Measurements from ENCODE around the gene DIDO1. TPM values are rescaled to one million over a fixed set of nuclear protein-coding genes. Genes with fewer than 3 reads are reported as not detected.

DIDO1 gene
- total RNA-seq, 1 donor = 66.5 TPM

DNA sequence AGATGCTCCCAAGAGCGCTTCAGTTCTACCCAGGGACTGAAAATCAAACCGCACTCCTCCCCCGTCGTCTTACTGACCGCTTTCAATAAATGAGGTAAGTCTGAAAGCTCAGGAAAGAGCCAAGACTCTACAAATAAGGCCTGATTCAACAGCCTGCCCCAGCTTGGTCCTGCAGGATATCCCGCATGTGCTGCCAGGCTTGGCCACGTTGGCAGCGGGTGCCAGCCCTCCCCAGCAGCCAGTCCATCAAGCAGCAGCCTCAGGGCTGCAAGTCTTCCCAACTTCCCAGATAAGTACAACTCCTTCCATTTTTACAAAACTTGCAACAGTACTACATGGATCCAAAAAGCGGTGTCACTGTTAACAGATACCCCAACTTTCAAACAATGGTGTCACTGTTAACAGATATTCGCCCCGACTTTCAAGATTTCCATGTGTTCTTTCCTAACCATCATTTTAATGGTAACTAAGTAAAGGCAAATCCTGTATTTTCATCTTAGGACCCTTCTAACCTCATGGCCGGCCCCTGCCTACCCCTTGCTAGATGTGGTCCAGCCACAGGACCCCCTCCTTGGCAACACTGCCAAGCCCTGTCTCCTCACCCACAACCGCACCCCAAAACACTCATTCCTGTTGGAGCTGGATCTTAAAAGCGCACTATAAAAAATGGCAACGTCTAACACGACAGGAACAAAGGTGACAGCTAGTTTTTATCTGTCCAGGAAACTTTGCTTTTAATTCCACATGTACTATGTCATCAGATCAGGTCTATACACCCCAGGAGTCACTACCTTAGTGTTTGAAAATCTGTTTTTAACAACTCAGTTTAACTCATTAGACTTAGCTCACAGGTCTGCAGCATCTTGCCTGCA lies 28.0 kb downstream of the DIDO1 start:
- no peak for DNase-seq (ENCODE audit: low read depth in 2 of 3, low spot score in 2 of 3)

DNA sequence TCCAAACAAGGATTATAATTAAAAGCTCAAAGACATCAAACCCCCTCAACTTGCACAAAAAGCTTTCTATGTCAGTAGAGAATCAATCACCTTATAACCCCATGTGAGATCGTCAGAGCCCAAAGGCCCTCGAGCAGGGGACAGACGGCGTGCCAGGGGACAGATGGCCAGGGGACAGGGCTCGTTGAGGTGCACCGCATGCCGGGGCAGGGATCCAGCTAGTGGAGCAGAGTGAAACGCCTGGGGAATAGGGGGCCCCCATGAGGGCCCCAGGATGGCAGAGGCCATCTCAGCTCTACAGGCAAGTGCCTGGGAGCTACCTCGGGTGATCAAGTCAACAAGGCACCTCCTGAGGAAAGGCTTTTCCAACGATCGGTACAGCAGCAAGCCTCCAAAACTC lies 28.6 kb downstream of the DIDO1 start:
- no peak for DNase-seq (ENCODE audit: low read depth in 2 of 3, low spot score in 2 of 3)

DNA sequence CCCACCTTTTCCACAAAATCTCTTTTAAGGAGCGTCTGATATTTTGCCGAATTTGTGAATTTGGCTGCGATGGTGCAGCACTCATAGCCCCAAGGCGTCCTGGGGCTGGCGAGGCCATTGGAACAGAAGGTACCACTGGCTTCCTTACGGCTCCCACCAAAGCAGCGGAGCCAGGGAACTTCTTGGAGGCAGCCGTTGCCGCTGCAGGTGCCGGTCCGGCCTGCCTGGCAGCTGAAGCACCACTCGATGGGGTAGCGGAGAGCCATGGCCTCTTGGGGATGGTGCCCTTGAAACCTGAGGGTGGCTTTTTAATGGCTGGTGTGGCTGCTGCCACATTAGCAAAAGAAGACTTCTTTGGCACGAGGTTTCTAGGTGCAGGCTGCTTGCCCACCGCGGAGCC lies 29.8 kb downstream of the DIDO1 start:
- DNase-seq (ENCODE audit: low read depth in 2 of 3, low spot score in 2 of 3) = no peak

DNA sequence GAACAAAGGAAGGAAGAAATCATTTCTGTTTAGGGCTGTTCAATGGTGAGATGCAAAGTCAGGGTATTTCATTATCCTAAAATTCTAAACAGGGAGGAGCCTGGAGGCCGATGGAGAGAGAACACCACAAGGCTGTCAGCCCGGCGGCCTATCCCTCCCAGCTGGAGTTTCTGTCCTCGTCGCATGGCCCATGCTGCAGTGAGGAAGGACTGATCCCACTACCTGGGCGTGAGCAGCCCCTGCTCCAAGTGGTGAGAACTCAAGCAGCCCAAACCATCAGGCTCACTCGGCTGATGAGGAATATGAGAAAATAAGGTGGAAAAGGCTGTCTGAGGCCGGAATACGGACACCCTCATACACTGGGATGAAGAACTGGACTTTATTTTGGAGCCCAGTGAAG lies 30.8 kb downstream of the DIDO1 start:
- no peak for DNase-seq (ENCODE audit: low read depth in 2 of 3, low spot score in 2 of 3)

DNA sequence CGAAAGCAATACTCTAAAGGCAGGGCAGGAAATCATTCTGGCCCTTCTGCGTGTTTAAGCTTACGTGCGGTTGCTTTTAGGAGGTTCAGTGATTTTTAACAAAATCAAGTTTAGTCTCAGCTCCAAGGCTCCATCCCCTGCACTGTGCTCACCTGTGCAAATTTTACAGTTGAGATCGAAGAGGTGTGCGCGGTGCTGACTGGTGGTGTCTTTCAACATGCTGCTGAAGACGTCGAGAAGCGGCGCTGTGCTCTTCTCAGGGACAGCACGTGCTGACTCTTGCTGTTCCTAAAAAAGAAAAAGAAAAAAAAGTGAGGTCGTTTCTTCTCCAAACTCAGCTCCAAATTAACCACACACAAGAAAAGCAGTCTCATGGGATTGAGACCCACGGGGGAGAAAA lies 32.0 kb downstream of the DIDO1 start:
- DNase-seq (ENCODE audit: low read depth in 2 of 3, low spot score in 2 of 3) = no peak

DNA sequence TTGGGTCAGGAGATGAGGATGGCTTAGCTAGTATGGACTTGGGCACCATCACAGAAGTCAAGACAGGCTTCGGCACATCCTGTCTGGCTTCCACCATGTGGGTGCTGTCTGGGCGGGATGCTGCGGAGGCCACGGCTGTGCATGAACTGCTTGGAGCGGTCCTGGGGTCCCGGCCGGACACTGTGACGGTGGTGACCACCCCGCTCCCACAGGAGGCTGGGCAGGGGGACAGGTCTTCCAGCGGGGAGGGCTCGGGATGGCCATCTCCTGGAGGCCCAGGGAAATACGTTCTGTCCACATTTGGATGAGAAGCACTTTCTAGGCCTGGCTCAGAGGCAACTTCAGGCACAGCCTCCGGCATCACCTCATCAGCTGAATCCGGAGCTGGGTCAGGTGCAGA lies 32.6 kb downstream of the DIDO1 start:
- no peak for DNase-seq (ENCODE audit: low read depth in 2 of 3, low spot score in 2 of 3)

DNA sequence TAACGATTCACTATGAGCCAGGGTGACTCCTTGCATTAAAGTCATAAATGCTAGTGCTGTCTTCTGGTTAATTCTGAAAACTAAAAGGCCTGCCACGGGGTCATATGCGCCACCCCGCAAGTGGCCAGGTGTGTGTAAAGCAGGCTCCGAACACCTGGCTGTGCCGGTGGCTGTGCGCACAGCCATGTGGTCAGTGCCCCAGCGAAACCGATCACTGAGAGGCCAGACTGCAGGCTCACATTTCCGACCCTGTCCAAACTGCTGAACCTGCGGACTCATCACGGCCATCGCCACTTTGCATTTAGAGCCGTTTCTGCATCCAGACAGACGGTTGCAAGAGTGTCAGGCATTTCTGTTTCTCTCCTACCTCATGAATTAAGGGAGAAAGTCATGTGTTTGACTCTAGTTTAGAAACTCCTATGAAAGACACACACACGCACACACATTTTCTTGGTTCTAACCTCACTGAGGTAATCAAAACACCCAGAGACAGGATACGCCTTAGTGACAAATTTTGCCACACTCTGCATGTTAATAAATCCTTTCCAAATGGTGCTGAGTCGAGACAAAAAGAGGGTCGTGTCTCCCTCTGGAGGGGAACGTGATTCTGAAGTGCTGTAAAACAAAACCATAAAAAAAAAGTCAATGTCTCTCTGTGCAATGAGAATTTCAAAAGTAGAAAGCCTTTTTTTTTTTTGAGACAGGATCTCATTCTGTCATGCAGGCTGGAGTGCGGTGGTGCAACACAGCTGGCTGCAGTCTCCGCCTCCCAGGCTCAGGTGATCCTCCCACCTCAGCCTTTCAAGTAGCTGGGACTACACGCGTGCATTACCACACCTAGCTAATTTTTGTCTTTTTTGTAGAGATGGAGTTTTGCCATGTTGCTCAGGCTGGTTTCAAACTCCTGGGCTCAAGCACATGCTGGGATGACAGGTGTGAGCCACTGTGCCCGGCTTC lies 33.7 kb downstream of the DIDO1 start:
- no peak for DNase-seq (ENCODE audit: low read depth in 2 of 3, low spot score in 2 of 3)

DNA sequence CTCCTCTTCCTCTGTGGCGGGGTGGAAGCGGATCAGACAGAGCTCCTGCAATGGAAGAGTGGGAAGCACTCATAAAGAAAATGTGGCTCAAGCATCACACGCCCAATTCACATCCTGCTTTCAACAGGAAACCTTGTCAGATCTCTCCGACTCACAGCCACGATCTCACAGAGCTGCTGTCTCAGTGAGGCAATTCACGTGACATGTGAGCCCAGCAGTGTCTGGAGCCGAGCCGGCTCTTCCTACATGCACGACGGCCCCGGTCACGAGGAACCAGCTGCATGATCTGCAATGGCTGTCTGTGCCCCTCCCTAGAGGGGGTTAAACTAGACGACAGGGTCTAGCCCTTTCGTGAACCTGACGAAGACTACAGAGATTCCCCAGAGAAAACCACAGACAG lies 35.2 kb downstream of the DIDO1 start:
- DNase-seq (ENCODE audit: low read depth in 2 of 3, low spot score in 2 of 3) = no peak

DNA sequence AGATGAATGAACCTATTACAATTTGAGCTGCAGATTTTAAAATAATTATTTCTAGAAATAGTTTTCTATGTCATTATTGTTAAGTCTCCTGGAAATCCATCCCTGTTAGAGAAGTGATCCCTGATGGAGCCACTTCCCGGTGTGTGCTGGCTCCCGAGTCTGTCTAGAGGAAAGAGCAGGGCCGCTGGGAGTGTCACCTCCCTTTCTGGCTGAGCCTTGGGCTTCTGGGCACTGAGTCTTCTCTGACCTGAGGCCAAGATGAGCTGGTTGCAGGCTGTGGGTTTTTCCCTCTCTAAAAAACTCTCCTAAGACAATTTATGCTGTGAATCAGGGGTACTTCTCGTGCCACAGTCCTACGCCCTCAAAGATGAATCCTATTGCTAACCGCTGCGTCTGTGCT lies 35.9 kb downstream of the DIDO1 start:
- no peak for DNase-seq (ENCODE audit: low read depth in 2 of 3, low spot score in 2 of 3)

DNA sequence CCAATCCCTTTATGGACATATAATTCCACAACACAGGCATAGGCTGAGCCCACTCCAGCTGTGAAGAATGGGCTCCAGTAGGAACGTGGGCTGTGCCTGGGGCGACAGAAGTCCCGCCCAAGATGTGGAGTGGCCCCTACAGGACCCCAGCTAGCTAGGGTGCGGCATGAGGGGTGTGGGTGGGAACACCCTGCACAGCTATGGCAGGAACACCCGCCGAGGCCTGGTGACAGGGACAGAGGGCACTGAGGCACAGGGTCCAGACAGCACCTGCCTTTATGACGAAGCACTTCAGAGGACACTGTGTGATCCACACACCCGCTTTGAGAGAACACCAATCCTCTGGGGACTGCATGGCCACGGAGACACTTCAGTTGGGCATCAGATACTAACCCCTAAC lies 36.4 kb downstream of the DIDO1 start:
- no peak for DNase-seq (ENCODE audit: low read depth in 2 of 3, low spot score in 2 of 3)

DNA sequence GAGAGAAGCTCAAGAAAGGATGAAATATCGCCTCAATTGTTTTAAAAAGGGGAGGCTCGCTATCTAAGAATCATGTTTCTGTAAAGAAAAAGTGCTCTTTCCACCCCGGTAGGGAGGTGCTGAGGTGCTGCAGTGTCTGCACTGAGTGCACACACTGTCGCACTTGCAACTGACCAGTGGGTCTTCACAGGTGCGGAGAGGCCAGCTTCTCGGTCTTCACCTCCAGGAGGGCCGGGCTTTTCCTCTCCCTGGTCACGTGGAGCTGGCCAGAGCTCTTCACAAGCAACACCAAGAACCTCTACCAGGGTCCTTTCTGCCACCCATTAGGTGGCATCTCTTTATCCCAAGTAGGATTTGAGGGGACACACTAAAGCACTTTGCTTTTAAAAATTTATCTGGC lies 36.9 kb downstream of the DIDO1 start:
- no peak for DNase-seq (ENCODE audit: low read depth in 2 of 3, low spot score in 2 of 3)

DNA sequence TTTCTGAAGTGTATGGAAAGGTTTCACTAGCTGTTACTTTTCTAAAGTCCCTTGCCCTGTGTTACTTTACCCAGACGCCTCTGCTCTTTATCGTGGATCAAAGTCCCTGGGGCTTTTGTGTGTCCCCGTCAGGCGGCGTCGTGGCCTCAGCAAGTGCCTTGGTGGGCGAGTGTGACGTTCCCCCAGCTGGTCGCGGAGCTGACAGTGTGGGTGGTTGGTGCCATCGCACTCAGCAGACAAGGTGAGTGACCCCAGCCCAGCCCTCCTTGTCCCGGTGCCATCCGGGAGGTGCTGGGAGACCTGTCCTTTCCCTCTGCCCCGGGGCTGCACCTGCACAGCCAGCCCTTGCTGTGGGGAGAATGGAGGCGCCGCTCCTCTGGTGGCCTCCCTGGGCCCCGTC lies 37.4 kb downstream of the DIDO1 start:
- DNase-seq (ENCODE audit: low read depth in 2 of 3, low spot score in 2 of 3) = no peak

DNA sequence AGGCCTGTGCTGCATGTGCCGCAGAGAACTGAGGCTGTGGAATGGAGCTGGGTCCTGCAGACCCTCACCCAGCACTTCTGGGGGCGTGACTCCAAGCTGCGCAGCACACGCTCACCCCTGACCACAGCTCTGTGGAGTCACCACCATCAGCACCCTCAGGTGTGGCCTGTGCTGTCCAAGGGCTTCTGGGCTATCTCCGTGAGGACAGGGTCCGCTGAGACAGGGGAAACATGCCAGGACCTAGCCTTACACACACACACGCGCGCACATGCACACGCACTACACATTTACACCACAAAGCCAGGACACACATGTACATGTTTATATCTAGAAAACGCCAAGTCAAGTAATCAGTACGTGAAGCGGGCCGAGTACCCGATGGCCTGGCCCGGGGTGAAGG lies 37.9 kb downstream of the DIDO1 start:
- DNase-seq (ENCODE audit: low read depth in 2 of 3, low spot score in 2 of 3) = no peak

DNA sequence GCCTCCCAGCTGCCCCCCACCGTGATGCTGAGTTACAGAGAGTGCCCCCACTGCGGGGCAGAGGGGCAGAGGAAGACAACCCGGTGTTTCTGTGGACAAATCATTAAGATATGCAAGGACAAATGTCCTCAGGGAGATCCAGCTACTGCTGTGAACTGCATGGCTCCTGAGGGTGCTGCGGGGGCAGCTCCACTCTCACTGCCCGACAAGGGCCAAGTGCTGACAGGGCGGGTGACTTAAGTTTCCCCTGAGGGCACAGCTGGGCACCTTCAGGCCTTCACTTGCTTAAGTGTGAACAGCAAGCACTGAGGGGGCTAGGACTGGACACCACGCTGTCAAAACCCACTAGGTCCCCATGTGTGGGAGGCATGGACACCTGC lies 38.5 kb downstream of the DIDO1 start:
- DNase-seq (ENCODE audit: low read depth in 2 of 3, low spot score in 2 of 3) = no peak

DNA sequence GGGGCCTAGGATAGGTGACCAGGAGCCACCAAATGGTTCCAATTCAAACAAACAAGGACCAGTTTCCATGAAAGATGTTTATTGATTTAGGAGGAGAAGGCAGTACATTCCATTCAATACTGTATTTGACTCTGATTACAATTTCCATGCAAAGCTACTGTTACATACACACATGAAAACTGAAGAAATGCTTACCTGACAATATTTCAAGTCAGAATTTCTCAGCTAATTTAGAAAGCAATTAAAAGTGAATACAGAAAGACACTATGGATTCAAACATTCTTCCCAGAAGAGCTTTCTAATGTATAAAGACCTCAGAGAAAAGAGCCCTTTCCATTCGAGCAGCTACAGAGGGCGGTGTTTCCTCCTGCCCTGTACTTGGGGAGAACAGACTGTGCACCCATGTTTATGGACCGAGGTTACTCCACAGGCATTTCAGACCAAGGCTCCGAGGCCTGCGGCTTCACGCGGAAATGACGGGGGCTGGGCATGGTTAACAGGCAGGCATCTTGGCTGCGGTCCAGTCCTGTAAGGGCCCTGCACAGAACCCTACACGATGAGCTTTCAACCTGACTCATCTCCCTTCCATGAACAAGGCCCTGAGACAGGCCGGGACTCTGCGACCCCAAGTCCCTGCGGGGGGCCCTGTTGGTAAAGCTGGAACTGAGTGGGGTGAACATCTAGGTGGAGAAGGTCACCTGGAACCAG lies 39.0 kb downstream of the DIDO1 start:
- DNase-seq (ENCODE audit: low read depth in 2 of 3, low spot score in 2 of 3) = peak in 2 of 3 donors; percentile 59 to 80

DNA sequence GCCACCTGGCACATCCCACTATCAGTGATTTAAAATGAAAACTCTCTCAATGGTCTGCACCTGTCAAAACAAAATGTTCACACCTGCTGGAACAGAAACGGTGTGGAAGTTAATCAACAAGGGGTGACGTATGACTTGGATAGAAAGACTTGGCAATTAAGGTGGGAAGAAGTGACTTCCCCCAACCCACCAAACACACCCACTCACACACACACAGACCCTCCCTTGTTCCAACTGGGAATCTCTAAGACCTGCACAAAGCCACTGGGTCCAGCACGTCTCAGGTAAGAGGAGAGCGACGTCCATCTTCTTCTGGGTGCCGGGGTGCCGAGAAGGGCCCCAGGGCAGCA lies 39.6 kb downstream of the DIDO1 start:
- no peak for DNase-seq (ENCODE audit: low read depth in 2 of 3, low spot score in 2 of 3)

DNA sequence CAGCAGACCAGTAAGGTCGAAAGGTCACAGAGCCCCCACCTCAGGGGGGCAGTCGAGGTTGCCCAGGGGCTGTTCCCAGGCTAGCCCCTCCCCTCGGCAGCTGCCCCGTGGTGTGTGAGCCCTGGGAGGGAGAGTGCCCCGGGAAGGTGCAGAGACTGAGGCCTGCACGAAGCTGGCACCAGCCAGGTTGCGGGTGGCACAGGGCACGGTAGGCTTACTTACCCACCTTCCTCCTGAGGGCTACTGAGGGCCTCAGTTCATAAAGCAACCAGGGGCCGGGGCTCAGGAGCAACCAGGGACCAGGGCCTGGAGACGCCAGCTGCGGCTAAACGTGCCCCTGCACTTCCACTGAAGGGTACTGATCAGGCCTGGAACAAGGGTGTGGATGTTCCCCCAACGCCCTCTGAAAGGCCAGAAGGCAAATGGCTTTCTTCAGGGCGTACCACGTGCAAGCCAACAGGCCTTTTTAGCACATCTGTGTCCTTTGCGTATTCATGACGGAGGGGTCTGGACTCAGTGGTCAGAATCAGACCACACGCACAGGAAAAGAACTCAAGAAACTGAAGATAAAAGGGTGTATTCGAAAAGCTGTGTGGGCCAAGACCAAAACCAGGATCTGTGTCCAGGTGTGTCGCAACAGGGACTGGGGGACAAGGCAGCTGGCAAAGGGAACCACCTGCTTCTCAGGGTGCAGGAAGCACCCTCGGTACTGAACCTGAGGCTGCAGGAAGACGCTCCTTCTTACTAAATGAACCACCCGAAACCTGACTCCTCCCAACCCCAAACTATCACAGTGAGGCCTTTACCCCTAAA lies 40.2 kb downstream of the DIDO1 start:
- no peak for DNase-seq (ENCODE audit: low read depth in 2 of 3, low spot score in 2 of 3)

DNA sequence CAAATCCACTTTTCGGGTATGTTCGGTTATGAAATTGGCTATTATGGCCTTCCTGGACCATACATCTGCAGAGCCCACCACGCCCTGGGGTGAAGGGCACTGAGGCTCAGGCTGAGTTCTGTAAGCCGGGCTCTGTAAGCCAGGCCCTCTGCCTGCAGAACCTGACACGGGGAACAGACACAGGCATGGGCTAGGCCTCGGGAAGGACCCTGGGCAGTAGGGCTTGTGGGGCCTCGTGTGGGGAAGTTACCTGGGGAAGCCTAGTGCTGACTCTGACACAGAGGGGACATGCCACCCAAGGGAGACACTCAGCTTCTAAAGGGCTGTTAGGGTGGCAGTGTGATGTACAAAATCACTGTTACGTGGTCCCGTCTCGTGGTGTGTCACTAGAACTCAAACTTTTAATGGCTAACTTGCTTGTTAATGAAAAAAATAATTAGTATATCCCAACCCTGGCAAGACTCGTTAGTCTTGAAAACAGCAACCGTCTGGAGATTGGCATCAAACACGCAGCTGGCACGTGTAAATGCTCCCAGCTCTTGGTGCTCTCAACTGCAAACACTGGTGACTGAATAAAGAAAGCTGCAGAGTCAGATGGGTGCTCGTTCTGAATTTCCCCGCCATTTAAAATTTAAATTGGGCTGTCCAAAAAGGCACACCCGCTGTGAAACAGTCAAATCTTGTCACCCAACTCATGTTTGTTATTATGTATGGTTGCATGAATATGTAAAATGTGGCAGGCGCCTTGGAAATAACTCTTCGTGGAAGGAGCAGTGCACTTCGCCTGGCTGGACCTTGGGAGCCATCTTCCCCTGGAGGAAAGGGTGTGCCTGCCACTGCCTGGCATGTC lies 41.0 kb downstream of the DIDO1 start:
- no peak for DNase-seq (ENCODE audit: low read depth in 2 of 3, low spot score in 2 of 3)

DNA sequence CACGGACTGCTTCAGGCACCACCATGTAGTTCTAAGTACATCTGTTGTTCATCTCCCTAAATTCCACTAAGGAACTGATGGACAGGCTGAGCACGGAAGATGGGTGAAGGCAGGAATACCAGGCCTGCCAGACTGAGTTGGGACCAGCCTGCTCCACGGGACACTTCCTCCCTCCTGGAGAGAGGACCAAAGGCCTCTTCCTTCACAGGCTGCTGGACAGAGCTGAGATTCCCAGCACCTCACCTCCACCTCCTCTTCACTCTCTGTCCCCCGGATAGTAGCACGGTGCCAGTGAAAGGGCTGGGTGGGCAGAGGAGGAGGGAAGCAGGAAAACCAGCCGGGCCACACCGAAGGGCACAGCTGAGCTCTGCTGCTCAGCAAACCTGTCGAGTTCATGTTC lies 41.7 kb downstream of the DIDO1 start:
- no peak for DNase-seq (ENCODE audit: low read depth in 2 of 3, low spot score in 2 of 3)

DNA sequence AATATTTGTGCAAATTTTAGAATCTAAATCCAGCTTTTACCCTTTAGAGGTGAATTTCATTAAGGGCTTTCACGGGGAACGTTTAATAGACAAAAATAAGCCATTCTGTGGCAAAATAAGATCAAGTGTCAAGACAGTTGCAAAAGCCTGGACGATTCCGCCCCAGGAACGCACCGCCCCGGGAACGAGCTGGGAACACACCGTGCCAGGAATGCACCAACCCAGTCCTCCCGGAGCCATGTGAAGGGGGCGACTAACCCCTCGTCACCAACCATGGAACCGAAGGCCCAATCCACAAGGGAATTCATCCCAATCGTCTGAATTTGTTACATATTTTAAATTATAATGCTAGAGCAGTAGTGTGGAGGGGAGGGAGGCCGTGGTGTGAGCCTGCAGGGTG lies 43.9 kb downstream of the DIDO1 start:
- no peak for DNase-seq (ENCODE audit: low read depth in 2 of 3, low spot score in 2 of 3)

Data from hematopoietic multipotent progenitor cell (in vitro differentiated cells).